Pons (tissue), 1 donor: ENCODE measurements around the gene OST4.

Experiments used
- DNase-seq: peaks from one replicate; pipeline ENCODE4 v3.0.0-alpha.2; 2016; ENCODE audit warnings: low spot score

Gene OST4

GRCh38 chr2:27093430-27094352 is 22.2 kb upstream of the OST4 start:
- no peak for DNase-seq

GRCh38 chr2:27092696-27093429 is 21.4 kb upstream of the OST4 start:
- no peak for DNase-seq

GRCh38 chr2:27091746-27092695 is 20.6 kb upstream of the OST4 start:
- DNase-seq: no peak

- DNase-seq: no peak
Measured at GRCh38 chr2:27089111-27089954, 17.9 kb upstream of the OST4 start.

GRCh38 chr2:27088634-27089033 is 17.2 kb upstream of the OST4 start:
- DNase-seq: no peak

GRCh38 chr2:27087823-27088410 is 16.5 kb upstream of the OST4 start:
- no peak for DNase-seq

GRCh38 chr2:27086724-27087593 is 15.5 kb upstream of the OST4 start, which contains the start of gene KHK:
Gene KHK, plus strand, starts transcription at chr2:27086772. Its CDS starts 488 bp downstream, at chr2:27087260.
- DNase-seq: no peak

GRCh38 chr2:27086090-27086723 is 14.8 kb upstream of the OST4 start:
- peak; percentile 92 for DNase-seq

- DNase-seq: peak; percentile 80
Measured at GRCh38 chr2:27085673-27086089, 14.2 kb upstream of the OST4 start.

- DNase-seq: no peak
Measured at GRCh38 chr2:27085062-27085672, 13.7 kb upstream of the OST4 start.

- DNase-seq: no peak
Measured at GRCh38 chr2:27084297-27085061, 13.0 kb upstream of the OST4 start.

- DNase-seq: no peak
Measured at GRCh38 chr2:27083410-27084296, 12.2 kb upstream of the OST4 start.

- DNase-seq: no peak
Measured at GRCh38 chr2:27082773-27083409, 11.4 kb upstream of the OST4 start.

- no peak for DNase-seq
Measured at GRCh38 chr2:27081984-27082772, 10.7 kb upstream of the OST4 start.

GRCh38 chr2:27080603-27080936 is 9.1 kb upstream of the OST4 start:
- no peak for DNase-seq

GRCh38 chr2:27080140-27080469 is 8.7 kb upstream of the OST4 start:
- DNase-seq: no peak
